Neural cell (in vitro differentiated cells): ENCODE results near the gene FOCAD. TPM values are rescaled to one million over a fixed set of nuclear protein-coding genes. Genes with fewer than 3 reads are reported as not detected.

Experiments
- H2AFZ ChIP-seq: fragments of 200-600, 300-800 bp; sonication (generic), shearing (Covaris generic); 2 replicates; pipeline ENCODE4 v1.6.0; 2014; ENCODE audit warnings: low read depth, mild to moderate bottlenecking, antibody characterized with exemption, low read length, moderate library complexity
- H3F3A ChIP-seq: fragments of 200-600 bp; shearing (Covaris generic); 2 replicates; pipeline ENCODE4 v1.6.1; 2016; ENCODE audit warnings: mild to moderate bottlenecking, moderate library complexity, mixed read lengths, antibody characterized with exemption, low read length; ENCODE audit not compliant: insufficient read depth, poor library complexity, severe bottlenecking
- H3K27ac ChIP-seq: fragments of 200-600, 300-800 bp; sonication (generic), shearing (Covaris generic); 2 replicates; pipeline ENCODE4 v1.5.1; 2014; ENCODE audit warnings: mild to moderate bottlenecking, low read length, moderate library complexity
- H3K27me3 ChIP-seq: fragments of 300-800, 200-600 bp; sonication (generic), shearing (Covaris generic); 2 replicates; pipeline ENCODE4 v1.6.0; 2014; ENCODE audit warnings: mild to moderate bottlenecking, low read depth, low read length, moderate library complexity; ENCODE audit not compliant: insufficient read depth
- H3K36me3 ChIP-seq: fragments of 300-800, 200-600 bp; sonication (generic), shearing (Covaris generic); 2 replicates; pipeline ENCODE4 v1.5.1; 2014; ENCODE audit warnings: mild to moderate bottlenecking, antibody characterized with exemption, low read length, moderate library complexity; ENCODE audit not compliant: insufficient read depth
- H3K4me2 ChIP-seq: fragments of 300-800, 200-600 bp; sonication (generic), shearing (Covaris generic); 2 replicates; pipeline ENCODE4 v1.6.0; 2014; ENCODE audit warnings: mild to moderate bottlenecking, low read length
- H3K4me3 ChIP-seq: fragments of 300-800, 200-600 bp; sonication (generic), shearing (Covaris generic); 2 replicates; pipeline ENCODE4 v1.5.1; 2014; ENCODE audit warnings: mild to moderate bottlenecking, low read length, moderate library complexity
- H3K79me2 ChIP-seq: fragments of 200-600 bp; shearing (Covaris generic); replicated peaks from 2 replicates; pipeline ENCODE4 v1.6.0; 2014; ENCODE audit warnings: mild to moderate bottlenecking, low read length, moderate library complexity; ENCODE audit not compliant: insufficient read depth
- H3K9ac ChIP-seq: fragments of 300-800, 200-600 bp; sonication (generic), shearing (Covaris generic); 2 replicates; pipeline ENCODE4 v1.6.1; 2016; ENCODE audit warnings: mild to moderate bottlenecking, low read length, mixed read lengths
- H3K9me2 ChIP-seq: fragments of 200-600 bp; shearing (Covaris generic); 2 replicates; pipeline ENCODE4 v1.6.1; 2016; ENCODE audit warnings: mild to moderate bottlenecking, low read length, mixed read lengths; ENCODE audit not compliant: insufficient read depth
- H3K9me3 ChIP-seq: fragments of 200-600, 300-800 bp; sonication (generic), shearing (Covaris generic); 2 replicates; pipeline ENCODE4 v1.6.1; 2016; ENCODE audit warnings: mild to moderate bottlenecking, mixed run types, low read length, moderate library complexity, mixed read lengths
- H4K20me1 ChIP-seq: fragments of 200-600 bp; shearing (Covaris generic); 2 replicates; pipeline ENCODE4 v1.6.1; 2016; ENCODE audit warnings: mild to moderate bottlenecking, mixed run types; ENCODE audit not compliant: insufficient read depth
- CTCF ChIP-seq: fragments of 450-650 bp; IDR thresholded peaks from 2 replicates; pipeline ENCODE4 v1.5.1; 2014; ENCODE audit warnings: antibody characterized with exemption, mild to moderate bottlenecking, moderate library complexity; ENCODE audit not compliant: poor library complexity, severe bottlenecking
- EZH2 ChIP-seq: fragments of 200-600, 300-800 bp; shearing (Covaris generic), sonication (generic); IDR thresholded peaks from 2 replicates; pipeline ENCODE4 v1.6.1; 2014; ENCODE audit warnings: antibody characterized with exemption, low read length, borderline replicate concordance, mild to moderate bottlenecking; ENCODE audit not compliant: insufficient read depth, poor library complexity, severe bottlenecking
- MXI1 ChIP-seq: fragments of 450-650 bp; conservative IDR thresholded peaks from 2 replicates; pipeline ENCODE4 v1.6.1; 2014; ENCODE audit warnings: antibody characterized with exemption, mild to moderate bottlenecking; ENCODE audit not compliant: poor library complexity, severe bottlenecking
- POLR2AphosphoS5 ChIP-seq: IDR thresholded peaks from 2 replicates; pipeline ENCODE4 v1.6.1; 2012
- RAD21 ChIP-seq: fragments of 450-650 bp; conservative IDR thresholded peaks from 2 replicates; pipeline ENCODE4 v1.6.1; 2014; ENCODE audit warnings: antibody characterized with exemption, mild to moderate bottlenecking, moderate library complexity
- REST ChIP-seq: IDR thresholded peaks from 2 replicates; pipeline ENCODE4 v1.6.1; 2012; ENCODE audit warnings: borderline replicate concordance
- SMC3 ChIP-seq: fragments of 450-650 bp; conservative IDR thresholded peaks from 2 replicates; pipeline ENCODE4 v1.6.1; 2014; ENCODE audit warnings: antibody characterized with exemption, mild to moderate bottlenecking, moderate library complexity; ENCODE audit not compliant: poor library complexity
- TAF1 ChIP-seq: IDR thresholded peaks from 2 replicates; pipeline ENCODE4 v1.6.1; 2012; ENCODE audit warnings: low read depth
- polyA plus RNA-seq: library from polyadenylated mRNA; depleted of rRNA; stranded (reverse); fragments of >200 nt; gene quantifications from 2 replicates; pipeline ENCODE4 v1.2.3, GENCODE V29; 2014

FOCAD gene
- polyA plus RNA-seq, 1 donor from 2014 or later = 23.5 TPM

GRCh38 chr9:20643660-20644059, 40.4 kb upstream of the FOCAD start:
- H2AFZ ChIP-seq = no peak overlapping the region

GRCh38 chr9:20646656-20647055, 37.4 kb upstream of the FOCAD start:
- Histone ChIP-seq H3K9me3 (no peaks in the 10 kb centered on the region), H3K9ac (no peak overlapping the region), H3K27me3 (no peaks in the 10 kb centered on the region), H3K36me3 (no peaks in the 10 kb centered on the region), H3K4me3 (no peak overlapping the region), H2AFZ (no peak overlapping the region), H3K9me2 (no peaks in the 10 kb centered on the region), H3K4me2 (no peak overlapping the region), H3F3A (no peaks in the 10 kb centered on the region), H4K20me1 (no peaks in the 10 kb centered on the region), H3K27ac (no peak overlapping the region), H3K79me2 (no peaks in the 10 kb centered on the region)
- TF ChIP-seq CTCF (no peak), RAD21 (no peak), EZH2 (no peak), TAF1 (no peak), POLR2AphosphoS5 (no peak), MXI1 (no peak), SMC3 (no peak)

More at GRCh38 chr9:20643660-20644059, 40.4 kb upstream of the FOCAD start:
- Histone ChIP-seq H3K36me3 (no peaks in the 10 kb centered on the region), H3K4me2 (no peak overlapping the region), H3K9ac (no peak overlapping the region), H3K9me3 (no peaks in the 10 kb centered on the region), H3K4me3 (no peak overlapping the region), H3K27me3 (no peaks in the 10 kb centered on the region), H3K27ac (no peak overlapping the region), H3K9me2 (no peaks in the 10 kb centered on the region), H4K20me1 (no peaks in the 10 kb centered on the region), H3K79me2 (no peaks in the 10 kb centered on the region), H3F3A (no peaks in the 10 kb centered on the region)
- TF ChIP-seq CTCF = no peak
- no peak for TF ChIP-seq TAF1
- TF ChIP-seq SMC3 = no peak
- TF ChIP-seq EZH2 = no peak
- no peak for TF ChIP-seq REST
- TF ChIP-seq RAD21 = no peak
- no peak for TF ChIP-seq POLR2AphosphoS5
- TF ChIP-seq MXI1 = no peak
